Activated CD4-positive, alpha-beta T cell treated with anti-CD3 and anti-CD28 coated beads, Interleukin-2, Interleukin-4, amounts not matched to agents 100 ng/mL and 50 ng/mL, durations not matched to agents 16 hours and 8 hours (primary cell): ENCODE results near the gene DNAI4.

Experiments
- DNase-seq: peaks from one replicate; pipeline ENCODE4 v3.0.0-alpha.2; 2020; ENCODE audit warnings: low spot score

The DNAI4 gene

DNA sequence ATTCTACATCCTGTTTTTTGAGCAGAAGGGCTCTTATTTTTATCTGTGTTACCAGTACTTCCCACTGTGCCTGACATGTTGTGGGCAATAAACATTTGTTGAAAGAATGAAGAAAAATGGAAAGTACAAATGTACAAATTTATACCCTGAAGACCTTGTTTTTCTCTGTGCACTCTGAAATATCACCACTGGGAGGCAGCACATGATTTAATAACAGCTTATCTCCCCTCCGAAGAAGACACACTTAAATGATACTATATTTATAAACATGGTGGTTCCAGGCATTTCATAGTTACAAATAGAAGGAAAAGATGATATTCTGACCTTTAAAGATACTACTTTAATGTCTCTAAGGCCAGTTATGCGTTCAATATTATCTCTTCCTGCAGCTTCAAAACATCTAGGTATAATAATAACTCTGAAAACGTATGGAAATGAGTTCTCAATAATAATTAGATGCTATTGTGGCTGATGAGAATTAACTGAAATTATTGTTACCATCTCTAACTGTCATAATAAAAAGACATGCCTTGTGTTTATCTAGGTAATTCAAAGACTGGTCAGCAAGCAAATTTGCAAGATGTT lies 159.6 kb downstream of the DNAI4 start:
- DNase-seq: peak; percentile 61
